ENCODE data around the gene RWDD2A.

Gene RWDD2A

GRCh38 chr6:83198486-83199172 is 5.5 kb downstream of the RWDD2A start:
- in situ Hi-C loops (cut with MboI; ENCODE audit: low sequenced_read_pairs) = no loop called here

DNA sequence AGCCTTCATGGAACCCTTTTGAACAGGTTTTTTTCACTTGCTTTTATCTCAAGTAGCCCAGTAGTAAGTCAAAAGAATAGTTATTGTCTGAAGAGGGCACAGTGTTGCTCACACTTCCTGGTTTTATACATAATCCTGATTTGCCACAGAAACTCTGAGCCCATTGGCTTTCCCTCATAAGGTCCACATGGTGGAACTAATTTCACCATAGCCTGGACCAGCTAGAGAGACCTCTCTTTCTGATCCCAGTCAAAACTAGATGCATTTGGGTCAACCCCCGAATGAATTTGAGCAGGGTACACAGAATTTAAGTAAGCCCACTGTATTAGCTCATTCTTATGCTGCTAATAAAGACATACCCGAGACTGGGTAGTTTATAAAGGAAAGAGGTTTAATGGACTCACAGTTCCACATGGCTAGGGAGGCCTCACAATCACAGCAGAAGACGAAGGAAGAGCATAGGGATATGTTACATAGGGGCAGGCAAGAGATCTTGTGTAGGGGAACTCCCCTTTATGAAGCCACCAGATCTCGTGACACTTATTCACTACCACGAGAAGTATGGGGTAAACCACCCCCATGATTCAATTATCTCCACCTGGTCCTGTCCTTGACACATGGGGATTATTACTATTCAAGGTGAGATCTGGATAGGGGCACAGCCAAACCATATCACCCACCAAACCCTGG is 6.2 kb downstream of the RWDD2A start:
- in situ Hi-C loops (cut with MboI; ENCODE audit: low sequenced_read_pairs) = no loop called here

GRCh38 chr6:83199863-83200225 is 6.7 kb downstream of the RWDD2A start:
- in situ Hi-C loops (cut with MboI; ENCODE audit: low sequenced_read_pairs) = no loop called here

DNA sequence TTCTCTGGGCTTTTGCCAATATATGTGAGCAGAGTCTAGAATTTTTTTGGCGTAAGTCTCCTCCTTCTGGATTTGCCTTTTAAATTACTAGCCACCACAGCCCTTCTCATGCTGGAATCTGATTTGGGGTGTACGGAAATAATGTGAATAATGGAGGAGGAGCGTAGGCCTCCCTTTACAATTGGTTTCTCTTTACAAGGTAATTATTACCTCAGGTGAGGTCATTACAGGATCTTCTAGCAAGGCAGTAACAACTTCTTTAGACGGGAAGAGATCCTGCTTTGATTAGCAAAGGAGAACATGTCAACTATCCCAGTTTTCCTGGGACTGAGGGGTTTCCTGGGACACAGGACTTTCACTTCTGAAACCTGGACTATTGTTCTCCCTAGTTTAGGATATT is 8.9 kb downstream of the RWDD2A start:
- in situ Hi-C loops (cut with MboI; ENCODE audit: low sequenced_read_pairs) = no loop called here

GRCh38 chr6:83215131-83216047 is 22.2 kb downstream of the RWDD2A start:
- in situ Hi-C loops (cut with MboI; ENCODE audit: low sequenced_read_pairs) = no loop called here

DNA sequence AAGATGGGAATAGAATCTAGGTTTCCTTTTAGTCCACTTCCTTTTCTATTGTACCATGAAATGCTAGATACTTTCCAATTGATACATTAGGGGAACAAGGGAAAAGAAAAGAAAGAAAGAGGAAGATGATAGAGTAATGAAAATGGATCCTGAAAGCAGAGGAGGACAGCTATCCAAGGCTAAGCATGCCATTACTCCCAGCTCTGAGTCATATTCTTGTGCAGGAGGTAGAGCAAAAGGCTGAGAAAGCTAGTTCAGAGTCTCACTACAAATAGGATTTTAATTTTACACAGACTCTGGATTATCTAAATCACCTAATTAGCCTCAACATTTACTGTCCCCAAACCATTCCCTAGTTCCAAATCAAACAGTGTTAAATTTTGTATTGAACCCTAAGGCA is 23.6 kb downstream of the RWDD2A start:
- in situ Hi-C loops (cut with MboI; ENCODE audit: low sequenced_read_pairs) = no loop called here

- in situ Hi-C loops (cut with MboI; ENCODE audit: low sequenced_read_pairs) = no loop called here
Observed at GRCh38 chr6:83218646-83219045, 25.5 kb downstream of the RWDD2A start.

GRCh38 chr6:83220121-83220520 is 27.0 kb downstream of the RWDD2A start:
- in situ Hi-C loops (cut with MboI; ENCODE audit: low sequenced_read_pairs) = no loop called here

- in situ Hi-C loops (cut with MboI; ENCODE audit: low sequenced_read_pairs) = no loop called here
Observed at GRCh38 chr6:83221276-83221675, 28.1 kb downstream of the RWDD2A start.

DNA sequence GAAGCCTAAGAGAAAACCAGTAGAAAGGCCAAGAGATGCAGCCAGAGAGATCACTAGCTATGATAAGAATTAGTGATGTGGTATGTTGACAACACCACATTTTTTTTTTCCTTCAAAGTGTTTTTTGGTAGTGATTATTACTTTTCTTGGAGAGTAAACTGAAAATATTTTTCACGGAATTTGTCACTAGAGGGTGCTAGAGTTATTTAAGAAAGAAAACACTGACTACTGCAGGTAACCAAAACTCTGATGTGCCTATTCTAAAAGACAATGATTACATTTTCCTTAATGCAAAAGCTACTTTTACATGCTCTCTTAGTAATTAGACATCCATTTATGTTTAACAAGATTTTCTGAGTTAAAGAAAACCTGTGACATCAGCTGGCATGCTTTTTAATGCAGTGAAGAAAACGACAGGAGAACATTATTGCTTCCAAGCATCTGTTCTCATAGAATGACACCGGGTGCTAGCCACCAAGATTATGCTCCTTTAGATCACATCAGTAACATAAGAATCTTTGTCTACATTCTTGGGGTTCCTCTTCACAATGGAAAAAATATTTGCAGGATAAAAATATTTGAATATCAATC is 28.8 kb downstream of the RWDD2A start:
- in situ Hi-C loops (cut with MboI; ENCODE audit: low sequenced_read_pairs) = no loop called here

DNA sequence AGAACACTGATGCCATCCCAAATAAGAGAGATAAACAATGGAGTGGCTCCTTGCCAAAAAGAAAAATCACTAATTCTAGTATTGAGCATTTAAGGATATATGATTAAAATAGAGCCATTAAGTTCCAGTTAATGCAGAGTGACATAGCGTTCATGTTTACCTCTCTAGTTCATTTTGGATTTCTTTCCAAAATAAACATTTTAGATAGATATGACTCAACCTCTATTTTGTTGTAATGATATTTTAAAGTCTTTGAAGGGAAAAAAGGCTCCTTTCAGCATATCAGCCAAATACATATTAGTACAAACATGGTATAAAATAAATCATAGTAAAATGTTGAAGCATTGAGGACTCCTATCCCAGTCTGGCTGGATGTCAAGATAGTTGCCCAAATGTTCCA is 33.4 kb downstream of the RWDD2A start:
- in situ Hi-C loops (cut with MboI; ENCODE audit: low sequenced_read_pairs) = no loop called here

DNA sequence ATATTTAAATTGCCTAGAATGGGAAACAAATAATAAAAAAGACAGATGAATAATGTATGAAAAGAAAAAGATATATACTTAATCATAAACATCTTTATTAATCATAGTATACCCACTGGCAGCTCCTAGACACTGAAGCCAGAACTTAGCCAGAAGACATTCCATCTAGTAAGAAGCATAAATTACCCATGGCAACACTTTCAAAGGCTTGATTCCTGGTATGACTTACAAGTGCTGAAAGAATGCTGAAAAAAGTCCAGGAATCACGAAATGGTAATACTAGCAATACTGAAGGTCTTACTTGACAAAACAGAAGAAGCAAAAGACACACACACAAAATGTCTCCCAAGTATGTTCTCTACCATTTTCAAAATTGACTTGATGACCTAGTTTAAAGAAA is 38.0 kb downstream of the RWDD2A start:
- in situ Hi-C loops (cut with MboI; ENCODE audit: low sequenced_read_pairs) = no loop called here

GRCh38 chr6:83247471-83247870 is 54.3 kb downstream of the RWDD2A start:
- in situ Hi-C loops (cut with MboI; ENCODE audit: low sequenced_read_pairs) = no loop called here

Measured in hTERT RPE-1 (cell line).